ENCODE data around the gene KIF14.

KIF14 gene

GRCh38 chr1:200620273-200621131 is at the start of gene KIF14:
TSS of gene KIF14 (minus strand) at chr1:200620751. CDS start at chr1:200618723, 2,028 bp downstream.
- H3K4me3 ChIP-seq (ENCODE audit: low read depth, low read length) = peak within 1 kb of the TSS; percentile 89
- DNase-seq (ENCODE audit: low read depth) = peak; percentile 47
- TF ChIP-seq CTCF (IDR thresholded peaks at IDR 0.05; ENCODE audit: control insufficient read depth, extremely low read depth, insufficient read depth) = no peak

- peak; percentile 92 for DNase-seq (ENCODE audit: low read depth)
- H3K4me3 ChIP-seq (ENCODE audit: low read depth, low read length) = peak within 1 kb of the TSS; percentile 60
- TF ChIP-seq CTCF (IDR thresholded peaks at IDR 0.05; ENCODE audit: control insufficient read depth, extremely low read depth, insufficient read depth) = no peak
These were observed 49.0 kb upstream of the KIF14 start, which contains the start of gene DDX59 for GRCh38 chr1:200669314-200670241. TSS of gene DDX59 (minus strand) at chr1:200669907. CDS start at chr1:200666740, 3,167 bp downstream.

GRCh38 chr1:200668514-200669313 is 48.2 kb upstream of the KIF14 start:
- H3K4me3 ChIP-seq (ENCODE audit: low read depth, low read length) = peak overlapping the region; percentile 60
- no peak for TF ChIP-seq CTCF (IDR thresholded peaks at IDR 0.05; ENCODE audit: control insufficient read depth, extremely low read depth, insufficient read depth)
- no peak for DNase-seq (ENCODE audit: low read depth)

- H3K4me3 ChIP-seq (ENCODE audit: low read depth, low read length) = no peak overlapping the region
- no peak for TF ChIP-seq CTCF (IDR thresholded peaks at IDR 0.05; ENCODE audit: control insufficient read depth, extremely low read depth, insufficient read depth)
- DNase-seq (ENCODE audit: low read depth) = no peak
These were observed 45.8 kb upstream of the KIF14 start for GRCh38 chr1:200666309-200666708.

GRCh38 chr1:200665861-200666260 is 45.3 kb upstream of the KIF14 start:
- no peak for TF ChIP-seq CTCF (IDR thresholded peaks at IDR 0.05; ENCODE audit: control insufficient read depth, extremely low read depth, insufficient read depth)
- no peak overlapping the region for H3K4me3 ChIP-seq (ENCODE audit: low read depth, low read length)
- no peak for DNase-seq (ENCODE audit: low read depth)

- TF ChIP-seq CTCF (IDR thresholded peaks at IDR 0.05; ENCODE audit: control insufficient read depth, extremely low read depth, insufficient read depth) = no peak
- H3K4me3 ChIP-seq (ENCODE audit: low read depth, low read length) = no peak overlapping the region
- DNase-seq (ENCODE audit: low read depth) = no peak
These were observed 40.2 kb upstream of the KIF14 start for GRCh38 chr1:200660719-200661118.

Measured in LNCaP clone FGC (cell line).